ENCODE measurements around the gene FBXW11. TPM values are rescaled to one million over a fixed set of nuclear protein-coding genes. Genes with fewer than 3 reads are reported as not detected.
"Not testable (repeated sequence)": the region's sequence is repeated elsewhere in the genome, so short reads cannot be mapped to it uniquely, and the experiment has no call there.

The FBXW11 gene
- total RNA-seq, 2 donors from 2014 or later, result 54.7 to 61.4 TPM

DNA sequence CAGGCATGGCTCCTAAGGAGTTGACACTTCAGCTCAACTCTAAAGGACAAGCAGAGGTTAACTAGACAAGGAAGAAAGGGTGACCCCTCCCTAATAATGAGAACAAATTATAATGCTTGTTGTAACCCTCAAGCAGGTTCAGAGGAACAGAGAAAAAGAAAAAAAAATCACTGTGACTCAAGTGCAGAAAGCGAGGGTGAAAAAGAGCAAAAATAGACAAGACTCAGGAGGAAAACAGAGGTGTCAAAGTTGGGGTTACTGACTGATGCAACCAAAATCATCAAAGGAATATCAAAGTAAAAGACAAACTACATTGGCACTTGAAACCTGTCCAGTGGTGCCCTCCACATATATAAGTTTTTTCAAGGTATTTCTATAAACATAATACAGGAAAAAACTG is 28.4 kb downstream of the FBXW11 start:
- no peaks in the 10 kb centered on the region for H3K9me3 ChIP-seq
- H3K4me1 ChIP-seq (replicated peaks), result no peaks in the 10 kb centered on the region
- H3K27me3 ChIP-seq (replicated peaks; ENCODE audit: insufficient read depth), result no peaks in the 10 kb centered on the region
- no peak overlapping the region for H3K4me3 ChIP-seq
- no peak overlapping the region for H3K27ac ChIP-seq
- intact Hi-C loops (cut with DNase I), result no loop called here
- 95% methylated on average over 1 of the region's 1 CpG for WGBS
- no peak for DNase-seq (ENCODE audit: low spot score)
- H3K36me3 ChIP-seq, result no peaks in the 10 kb centered on the region
- TF ChIP-seq POLR2A (IDR thresholded peaks at IDR 0.05) (no peak), POLR2AphosphoS5 (IDR thresholded peaks at IDR 0.05) (no peak)
- TF ChIP-seq, protein P1, sequence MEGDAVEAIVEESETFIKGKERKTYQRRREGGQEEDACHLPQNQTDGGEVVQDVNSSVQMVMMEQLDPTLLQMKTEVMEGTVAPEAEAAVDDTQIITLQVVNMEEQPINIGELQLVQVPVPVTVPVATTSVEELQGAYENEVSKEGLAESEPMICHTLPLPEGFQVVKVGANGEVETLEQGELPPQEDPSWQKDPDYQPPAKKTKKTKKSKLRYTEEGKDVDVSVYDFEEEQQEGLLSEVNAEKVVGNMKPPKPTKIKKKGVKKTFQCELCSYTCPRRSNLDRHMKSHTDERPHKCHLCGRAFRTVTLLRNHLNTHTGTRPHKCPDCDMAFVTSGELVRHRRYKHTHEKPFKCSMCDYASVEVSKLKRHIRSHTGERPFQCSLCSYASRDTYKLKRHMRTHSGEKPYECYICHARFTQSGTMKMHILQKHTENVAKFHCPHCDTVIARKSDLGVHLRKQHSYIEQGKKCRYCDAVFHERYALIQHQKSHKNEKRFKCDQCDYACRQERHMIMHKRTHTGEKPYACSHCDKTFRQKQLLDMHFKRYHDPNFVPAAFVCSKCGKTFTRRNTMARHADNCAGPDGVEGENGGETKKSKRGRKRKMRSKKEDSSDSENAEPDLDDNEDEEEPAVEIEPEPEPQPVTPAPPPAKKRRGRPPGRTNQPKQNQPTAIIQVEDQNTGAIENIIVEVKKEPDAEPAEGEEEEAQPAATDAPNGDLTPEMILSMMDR (IDR thresholded peaks at IDR 0.05), result no peak

DNA sequence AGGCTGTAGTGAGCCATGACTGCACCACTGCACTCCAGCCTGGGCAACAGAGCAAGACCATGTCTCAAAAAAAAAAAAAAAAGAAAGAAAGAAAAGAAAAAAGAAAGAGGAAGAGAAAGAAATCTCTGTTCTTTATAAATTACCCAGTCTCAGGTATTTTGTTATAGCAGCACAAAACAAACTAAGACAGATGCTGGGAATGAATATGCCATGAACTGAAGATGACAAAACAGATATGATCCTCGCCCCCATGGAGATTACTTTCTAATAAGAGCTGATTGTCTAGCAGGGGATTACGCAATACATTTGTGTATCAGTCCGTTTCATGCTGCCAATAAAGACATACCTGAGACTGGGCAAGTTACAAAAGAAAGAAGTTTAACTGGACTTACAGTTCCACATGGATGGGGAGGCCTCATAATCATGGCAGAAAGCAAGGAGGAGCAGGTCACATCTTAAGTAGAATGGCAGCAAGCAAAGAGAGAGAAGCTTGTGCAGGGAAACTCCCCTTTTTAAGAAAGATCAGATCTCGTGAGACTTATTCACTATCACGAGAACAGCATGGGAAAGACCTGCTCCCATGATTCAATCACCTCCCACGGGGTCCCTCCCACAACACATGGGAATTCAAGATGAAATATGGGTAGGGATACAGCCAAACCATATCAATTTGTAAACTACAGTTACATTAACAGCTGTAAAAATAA is 29.0 kb downstream of the FBXW11 start:
- not testable (repeated sequence) for H3K4me1 ChIP-seq (replicated peaks); DNase-seq (ENCODE audit: low spot score)

DNA sequence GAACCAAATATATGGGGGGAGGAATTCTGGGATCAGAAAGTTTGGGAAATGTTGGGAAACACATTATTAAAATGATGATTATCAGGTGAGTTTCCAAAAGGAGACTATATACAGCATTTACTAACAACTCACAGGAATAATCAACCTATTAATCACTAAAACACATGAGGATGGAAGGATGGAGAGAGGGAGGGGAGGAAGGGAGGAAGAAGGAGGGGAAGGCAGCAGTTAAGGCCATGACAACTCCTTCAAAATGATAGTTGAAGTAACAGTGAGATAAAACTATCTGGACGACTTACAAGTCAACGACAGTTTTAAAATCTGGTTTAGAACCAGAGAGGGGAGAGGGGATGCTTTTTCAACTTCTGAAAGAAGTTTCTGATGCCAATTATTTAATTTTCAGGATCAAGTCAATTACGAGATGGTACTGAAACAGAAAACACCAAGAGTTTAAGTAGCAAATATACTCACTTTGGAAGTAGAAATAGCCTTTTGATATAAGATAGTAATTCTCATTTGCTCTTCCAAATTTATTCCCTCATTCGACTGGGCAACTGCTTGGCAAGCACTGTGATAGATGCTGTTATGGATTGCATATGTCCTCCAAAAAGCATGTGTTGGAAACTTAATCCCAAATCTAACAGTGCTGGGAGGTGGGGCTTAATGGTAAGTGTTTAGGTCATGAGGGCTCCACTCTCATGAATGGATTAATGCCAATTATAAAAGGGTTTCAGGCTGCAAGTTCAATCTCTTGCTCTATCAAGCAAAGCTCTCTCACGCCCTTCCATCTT is 30.4 kb downstream of the FBXW11 start:
- H3K9me3 ChIP-seq, result no peaks in the 10 kb centered on the region
- TF ChIP-seq, protein P1 (IDR thresholded peaks at IDR 0.05), result no peak
- TF ChIP-seq POLR2A (IDR thresholded peaks at IDR 0.05), result no peak
- no peak for TF ChIP-seq POLR2AphosphoS5 (IDR thresholded peaks at IDR 0.05)
- intact Hi-C loops (cut with DNase I), result no loop called here
- no peaks in the 10 kb centered on the region for H3K36me3 ChIP-seq
- H3K4me1 ChIP-seq (replicated peaks), result no peaks in the 10 kb centered on the region
- no peak overlapping the region for H3K27ac ChIP-seq
- H3K27me3 ChIP-seq (replicated peaks; ENCODE audit: insufficient read depth), result no peaks in the 10 kb centered on the region
- 52% methylated on average over 5 of the region's 5 CpGs for WGBS
- no peak for DNase-seq (ENCODE audit: low spot score)
- H3K4me3 ChIP-seq, result no peak overlapping the region

More for the DNA sequence above, 29.0 kb downstream of the FBXW11 start:
- H3K9me3 ChIP-seq; H3K4me3 ChIP-seq; H3K27me3 ChIP-seq (replicated peaks; ENCODE audit: insufficient read depth); intact Hi-C loops (cut with DNase I); H3K27ac ChIP-seq; H3K36me3 ChIP-seq: not testable (repeated sequence)
- 81% methylated on average over 6 of the region's 6 CpGs for WGBS

DNA sequence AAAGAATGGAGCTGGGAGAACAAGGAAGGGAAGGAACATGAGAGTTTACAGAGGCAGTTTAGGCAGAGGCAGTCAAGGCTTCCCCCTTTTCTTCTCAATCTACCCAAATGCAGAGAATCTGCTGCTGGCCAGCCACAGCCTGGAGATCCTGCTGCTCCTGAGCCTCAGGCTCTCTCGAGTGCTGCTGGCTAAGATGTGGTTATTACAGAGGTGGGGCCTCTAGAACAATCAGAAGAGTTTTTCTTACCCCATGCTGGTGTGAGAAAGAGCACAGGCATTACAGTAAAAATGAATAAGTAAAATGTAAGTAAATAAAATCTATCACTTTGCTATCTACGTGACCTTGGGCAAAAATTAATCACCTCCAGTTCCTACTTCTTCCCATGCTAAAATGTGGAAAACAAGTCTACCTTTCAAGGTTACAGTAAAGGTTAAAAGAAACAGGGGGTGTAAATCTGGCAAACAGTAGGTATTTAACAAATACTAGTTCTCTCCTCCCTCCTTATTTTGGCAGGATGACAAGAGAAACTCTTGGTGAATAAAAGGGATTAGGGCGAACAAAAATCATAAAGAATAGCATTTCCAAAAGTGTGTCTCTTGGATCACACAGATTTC is 31.1 kb downstream of the FBXW11 start:
- no peaks in the 10 kb centered on the region for H3K36me3 ChIP-seq
- no peaks in the 10 kb centered on the region for H3K9me3 ChIP-seq
- DNase-seq (ENCODE audit: low spot score), result no peak
- H3K27me3 ChIP-seq (replicated peaks; ENCODE audit: insufficient read depth), result no peaks in the 10 kb centered on the region
- WGBS, result 60% methylated on average over 3 of the region's 3 CpGs
- no peak overlapping the region for H3K27ac ChIP-seq
- TF ChIP-seq POLR2AphosphoS5 (IDR thresholded peaks at IDR 0.05) (no peak), POLR2A (IDR thresholded peaks at IDR 0.05) (no peak)
- TF ChIP-seq, protein P1 (IDR thresholded peaks at IDR 0.05), result no peak
- H3K4me1 ChIP-seq (replicated peaks), result no peaks in the 10 kb centered on the region
- H3K4me3 ChIP-seq, result no peak overlapping the region
- intact Hi-C loops (cut with DNase I), result no loop called here

DNA sequence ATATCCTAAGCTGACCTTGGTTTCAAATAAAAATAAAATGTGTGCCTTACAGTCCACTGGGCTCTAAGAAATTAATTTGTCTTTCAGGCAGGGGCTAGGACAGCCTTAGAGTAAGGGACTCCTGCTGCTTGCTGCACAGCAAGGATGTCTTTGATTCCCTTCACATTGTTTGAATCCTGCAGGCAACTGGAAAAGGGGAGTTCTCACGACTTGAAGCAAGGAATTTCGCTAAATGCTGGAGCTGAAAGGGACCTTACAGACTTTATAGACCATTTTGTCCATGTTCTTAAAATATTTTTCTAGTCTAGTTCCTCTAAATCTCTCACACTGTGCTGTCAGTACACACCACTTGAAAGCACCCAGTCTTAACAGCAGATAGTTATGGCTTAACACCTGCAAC is 35.6 kb downstream of the FBXW11 start:
- Histone ChIP-seq H3K27me3 (replicated peaks; ENCODE audit: insufficient read depth) (no peaks in the 10 kb centered on the region), H3K9me3 (no peaks in the 10 kb centered on the region), H3K4me3 (no peak overlapping the region), H3K27ac (no peak overlapping the region), H3K36me3 (no peaks in the 10 kb centered on the region), H3K4me1 (replicated peaks) (no peaks in the 10 kb centered on the region)
- intact Hi-C loops (cut with DNase I), result no loop called here
- 51% methylated on average over 2 of the region's 2 CpGs for WGBS
- TF ChIP-seq, protein P1 (IDR thresholded peaks at IDR 0.05), result no peak
- no peak for TF ChIP-seq POLR2AphosphoS5 (IDR thresholded peaks at IDR 0.05)
- TF ChIP-seq POLR2A (IDR thresholded peaks at IDR 0.05), result no peak
- DNase-seq (ENCODE audit: low spot score), result no peak
